ENCODE results near the gene PIK3C2G.
"Not testable (repeated sequence)": the region's sequence is repeated elsewhere in the genome, so short reads cannot be mapped to it uniquely, and the experiment has no call there.

PIK3C2G gene

DNA sequence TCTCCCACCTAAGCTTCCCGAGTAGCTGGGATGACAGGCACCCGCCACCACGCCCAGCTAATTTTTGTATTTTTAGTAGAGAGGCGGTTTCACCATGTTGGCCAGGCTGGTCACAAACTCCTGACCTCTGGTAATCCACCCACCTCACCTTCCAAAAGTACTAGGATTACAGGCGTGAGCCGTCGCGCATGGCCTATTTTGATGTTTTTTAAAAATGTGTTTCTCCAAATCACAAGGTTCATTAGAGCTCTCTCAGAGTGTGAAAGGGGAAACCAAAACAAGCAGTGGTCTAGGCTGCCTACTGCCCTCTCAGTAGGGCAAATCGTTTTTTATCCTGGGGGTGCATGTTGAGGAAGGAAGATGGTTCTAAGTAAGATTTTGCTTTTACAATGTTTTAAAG is 211.5 kb downstream of the PIK3C2G start:
- no peak for DNase-seq

DNA sequence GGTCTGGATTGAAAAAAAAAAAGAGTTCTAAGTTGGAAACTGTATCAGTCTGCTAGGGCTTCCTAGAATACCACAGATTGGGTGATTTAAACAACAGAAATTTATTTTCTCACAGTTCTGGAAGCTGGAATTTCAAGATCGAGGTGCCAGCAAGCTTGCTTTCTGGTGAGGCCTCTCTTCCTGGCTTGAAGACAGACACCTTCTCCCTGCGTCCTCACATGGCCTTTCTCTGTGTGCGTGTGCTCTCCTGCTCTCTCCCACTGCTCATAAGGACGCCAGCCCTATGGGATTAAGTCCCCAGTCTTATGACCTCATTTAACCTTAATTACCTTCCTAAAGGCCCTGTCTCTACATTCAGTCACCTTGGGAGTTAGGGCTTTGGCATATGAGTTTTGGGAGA is 215.5 kb downstream of the PIK3C2G start:
- DNase-seq, result no peak

DNA sequence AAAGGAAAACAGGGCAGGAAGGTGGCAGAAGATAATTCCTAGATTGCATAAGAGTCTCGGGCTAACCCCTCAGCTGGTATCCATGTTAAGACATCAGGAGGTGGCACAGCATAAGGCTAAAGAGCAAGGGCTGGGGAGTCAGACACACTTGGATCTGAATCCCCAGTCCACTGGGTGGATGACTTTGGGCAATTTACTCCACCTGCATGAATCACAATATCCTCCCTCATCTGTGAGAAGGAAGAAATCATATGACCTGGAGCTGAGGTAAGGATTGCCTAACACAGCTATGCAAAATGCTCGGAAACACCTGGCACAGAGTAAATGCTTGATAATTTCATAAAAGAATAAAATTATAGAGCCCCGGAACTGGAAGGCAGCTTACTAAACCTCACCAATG is 217.9 kb downstream of the PIK3C2G start:
- no peak for DNase-seq

DNA sequence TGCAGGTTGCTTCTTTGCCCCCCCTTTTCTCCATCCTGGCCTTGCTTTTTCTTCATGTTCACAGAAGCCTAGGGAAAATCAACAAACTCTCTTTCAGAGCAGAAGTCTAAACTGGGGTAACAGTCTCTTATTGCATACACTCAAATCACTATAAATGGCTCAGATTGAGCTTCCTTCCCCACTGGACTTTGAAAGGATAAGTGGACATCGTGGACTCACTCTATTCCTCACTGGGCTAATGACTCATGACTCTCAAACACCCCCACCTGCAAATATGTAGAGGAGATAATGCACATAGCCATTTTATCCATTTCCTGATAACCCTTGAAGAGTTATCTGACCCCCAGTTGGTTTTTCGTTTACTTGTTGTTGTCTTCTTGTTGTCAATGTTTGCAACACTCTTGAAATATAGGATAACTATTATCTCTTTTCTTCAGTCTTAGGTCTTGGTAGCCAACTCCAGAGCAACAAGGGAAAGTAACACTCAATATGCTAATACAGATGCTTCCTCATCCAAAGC is 221.3 kb downstream of the PIK3C2G start:
- DNase-seq, result no peak

DNA sequence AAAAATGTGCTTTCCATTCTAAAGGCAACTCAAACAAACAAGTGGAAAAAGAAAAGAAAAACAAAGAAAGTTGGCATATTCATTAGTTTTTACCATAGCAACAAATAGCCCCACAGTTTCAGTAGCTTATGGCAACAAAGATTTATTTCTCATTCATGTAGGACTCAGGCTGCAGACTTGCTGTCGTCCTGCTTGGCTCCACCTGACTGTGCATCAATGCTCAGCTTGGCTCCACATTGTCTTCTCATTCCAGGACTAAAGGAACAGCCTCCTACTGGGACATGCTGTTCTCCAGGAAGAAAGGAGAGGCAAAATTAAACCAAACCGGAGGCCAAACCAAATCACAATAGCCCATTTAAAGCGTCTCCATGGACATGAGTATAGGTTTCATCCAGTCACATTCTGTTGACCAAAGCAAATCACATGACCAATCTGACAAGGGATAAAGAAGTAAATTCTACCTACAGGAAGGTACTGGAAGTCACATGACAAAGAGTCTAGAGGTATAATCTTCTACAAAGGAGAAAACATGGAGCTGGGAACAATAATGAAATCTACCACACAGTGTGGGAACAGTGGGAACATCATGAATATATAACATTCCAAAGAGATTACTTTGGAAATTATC is 222.5 kb downstream of the PIK3C2G start:
- DNase-seq, result no peak

DNA sequence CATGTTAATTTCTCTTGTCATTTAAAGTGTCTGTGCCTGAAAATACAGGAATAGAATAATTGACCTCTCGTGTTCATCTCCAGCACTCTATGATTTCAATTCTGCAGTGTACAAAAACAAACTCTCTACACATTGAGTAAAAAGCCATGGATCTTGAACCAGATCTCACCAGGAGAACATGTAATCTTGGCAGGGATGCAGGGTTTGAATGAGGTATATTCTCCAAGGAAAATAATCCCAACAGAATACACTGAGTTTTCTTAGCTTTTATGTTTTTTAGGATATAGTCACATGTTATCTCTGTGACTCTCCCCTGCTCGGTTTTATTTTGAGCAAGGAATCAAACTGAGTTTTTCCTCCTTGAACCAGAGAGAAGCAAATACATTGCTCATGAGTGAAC is 224.7 kb downstream of the PIK3C2G start:
- no peak for DNase-seq

DNA sequence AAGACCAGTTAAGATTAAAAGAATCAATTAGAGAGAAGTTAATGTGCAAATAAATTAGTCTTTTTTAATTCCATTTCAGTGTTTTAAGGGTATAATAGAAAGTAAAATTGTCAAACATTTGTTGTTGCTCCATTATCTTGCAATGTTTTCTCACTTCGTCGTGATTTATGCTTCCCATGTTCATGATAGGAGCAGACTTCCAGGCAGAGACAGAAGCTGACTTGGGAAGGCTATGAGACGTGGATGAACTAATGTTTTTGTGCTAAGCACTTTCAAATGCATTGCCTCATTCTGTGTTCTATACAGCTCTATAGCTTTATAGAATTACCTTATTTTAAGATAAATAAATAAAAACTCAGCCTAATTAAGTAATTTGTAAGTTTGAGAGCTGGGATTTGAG is 226.2 kb downstream of the PIK3C2G start:
- no peak for DNase-seq

DNA sequence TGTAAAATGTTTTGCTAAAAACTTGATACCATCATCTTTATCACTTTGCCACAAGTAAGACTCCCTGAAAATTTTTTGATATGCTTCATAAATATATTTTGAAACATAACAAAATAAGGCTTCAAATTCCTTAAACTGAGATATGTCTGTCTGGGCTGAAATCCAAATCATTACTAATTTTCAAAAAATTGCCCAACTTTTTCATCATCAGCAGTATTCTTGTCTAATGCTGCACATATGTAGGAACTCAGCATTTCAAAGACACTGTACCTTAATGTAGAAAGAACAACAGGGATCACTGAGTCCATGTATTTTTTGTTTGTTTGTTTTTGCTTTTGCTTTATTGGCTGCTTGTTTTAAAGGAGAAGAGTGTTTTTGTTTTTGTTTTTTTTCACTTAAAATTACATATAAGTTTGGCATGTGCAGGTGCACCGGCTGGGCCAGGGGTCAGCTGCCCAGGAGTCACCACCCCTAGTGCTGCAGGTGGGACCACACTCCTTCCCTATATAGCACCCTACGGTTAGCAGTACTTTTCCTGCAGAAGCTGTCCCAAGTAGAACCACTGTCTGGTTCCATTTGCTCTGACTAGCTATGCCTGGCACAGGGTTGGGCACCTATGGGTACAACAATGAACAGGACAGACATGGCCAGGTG is 231.2 kb downstream of the PIK3C2G start:
- no peak for DNase-seq

DNA sequence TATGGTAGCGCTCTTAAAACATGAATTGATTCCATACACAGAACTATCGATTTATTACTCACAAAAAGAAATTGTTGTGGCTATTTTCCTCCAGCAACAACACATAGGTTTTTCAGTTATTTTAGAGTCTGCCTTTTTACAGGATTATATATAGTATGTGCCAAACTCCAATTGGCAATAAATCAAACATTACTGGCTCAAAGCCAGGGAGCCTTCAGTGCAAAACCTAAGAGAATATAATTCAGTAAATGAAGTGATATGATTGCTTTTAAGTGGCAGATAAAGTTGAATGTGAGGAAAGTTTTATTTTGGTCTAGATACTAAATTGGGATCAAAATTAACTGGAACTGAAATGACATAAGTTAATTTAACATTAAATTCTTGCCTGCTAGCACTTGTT is 234.8 kb downstream of the PIK3C2G start:
- DNase-seq, result no peak

DNA sequence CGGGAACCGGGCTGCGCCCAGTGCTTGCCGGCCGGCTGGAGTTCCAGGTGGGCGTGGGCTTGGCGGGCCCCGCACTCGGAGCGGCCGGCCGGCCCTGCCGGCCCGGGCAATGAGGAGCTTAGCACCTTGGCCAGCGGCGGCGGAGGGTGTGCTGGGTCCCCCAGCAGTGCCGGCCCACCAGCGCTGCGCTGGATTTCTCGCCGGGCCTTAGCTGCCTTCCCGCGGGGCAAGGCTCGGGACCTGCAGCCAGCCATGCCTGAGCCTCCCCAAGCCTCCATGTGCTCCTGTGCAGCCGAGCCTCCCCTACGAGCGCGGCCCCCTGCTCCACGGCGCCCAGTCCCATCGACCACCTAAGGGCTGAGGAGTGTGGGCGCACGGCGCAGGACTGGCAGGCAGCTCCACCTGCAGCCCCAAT is 238.8 kb downstream of the PIK3C2G start:
- DNase-seq, result not testable (repeated sequence)

DNA sequence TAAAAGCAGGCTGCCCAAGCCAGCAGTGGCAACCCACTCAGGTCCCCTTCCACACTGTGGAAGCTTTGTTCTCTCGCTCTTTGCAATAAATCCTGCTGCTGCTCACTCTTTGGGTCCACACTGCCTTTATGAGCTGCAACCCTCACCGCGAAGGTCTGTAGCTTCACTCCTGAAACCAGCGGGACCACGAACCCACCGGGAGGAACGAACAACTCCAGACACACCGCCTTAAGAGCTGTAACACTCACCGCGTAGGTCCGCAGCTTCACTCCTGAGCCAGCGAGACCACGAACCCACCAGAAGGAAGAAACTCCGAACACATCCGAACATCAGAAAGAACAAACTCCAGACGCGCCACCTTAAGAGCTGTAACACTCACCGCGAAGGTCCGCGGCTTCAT is 239.4 kb downstream of the PIK3C2G start:
- not testable (repeated sequence) for DNase-seq

DNA sequence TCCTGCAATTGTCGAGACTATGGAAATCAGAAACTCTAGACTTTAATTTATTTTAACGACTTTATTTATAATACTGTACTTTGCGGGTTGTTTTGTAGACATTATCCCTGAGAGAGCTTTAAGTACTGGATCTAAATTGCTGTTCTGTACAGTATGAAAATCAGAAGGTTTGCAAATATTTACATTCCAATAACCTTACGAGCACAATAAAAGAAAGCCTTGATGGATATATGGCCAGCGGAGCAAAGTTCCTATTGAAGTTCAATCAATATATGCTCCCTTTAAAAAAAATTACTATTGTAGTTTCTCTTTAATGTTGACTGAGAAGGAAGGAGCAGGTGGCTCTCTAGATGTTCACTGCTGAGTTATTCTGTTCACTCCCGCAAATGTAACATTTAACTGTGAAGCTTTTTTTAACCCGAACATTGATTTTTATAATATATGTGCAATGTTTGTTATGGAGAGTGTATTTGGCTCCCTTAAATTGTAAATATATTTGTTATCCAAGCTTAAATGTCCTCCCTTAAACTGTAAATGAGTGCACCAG is 241.2 kb downstream of the PIK3C2G start:
- DNase-seq, result no peak

DNA sequence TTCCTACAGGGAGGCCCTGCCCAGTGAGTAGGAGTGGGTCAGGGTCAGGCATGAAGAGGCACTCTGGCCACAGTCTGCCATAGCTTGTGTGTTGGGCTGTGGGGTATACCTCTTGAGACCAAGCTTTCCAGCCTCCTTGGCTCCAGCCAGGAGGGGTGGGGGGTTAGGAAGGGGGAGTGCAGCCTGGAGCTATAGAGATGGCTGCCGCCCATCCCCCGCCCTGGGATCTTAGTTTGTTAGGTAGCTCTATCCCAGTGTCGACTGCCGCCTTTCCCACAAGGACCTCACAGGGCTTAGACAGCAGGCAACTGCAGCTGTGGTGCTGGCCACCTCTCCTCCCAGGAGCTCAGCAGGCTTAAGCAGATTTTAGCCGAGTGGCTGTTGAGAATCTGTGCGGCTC is 260.1 kb downstream of the PIK3C2G start:
- no peak for DNase-seq

DNA sequence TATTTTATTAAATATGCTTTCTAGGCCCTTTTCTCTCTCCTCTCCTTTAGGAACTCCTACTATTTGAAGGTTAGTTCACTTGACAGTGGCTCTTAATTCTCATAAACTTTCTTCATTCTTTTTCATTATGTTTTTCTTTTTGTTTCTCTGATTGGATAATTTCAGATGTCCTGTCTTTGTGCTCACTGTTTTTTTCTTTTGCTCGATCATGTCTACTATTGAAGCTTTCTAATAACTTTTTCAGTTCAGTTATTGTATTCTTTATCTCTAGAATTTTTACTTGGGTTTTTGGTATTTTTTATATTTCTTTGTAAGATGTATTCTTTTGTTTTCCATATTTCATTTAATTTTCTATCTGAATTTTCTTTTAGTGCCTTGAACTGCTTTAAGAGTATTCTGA is 261.5 kb downstream of the PIK3C2G start:
- DNase-seq, result no peak

DNA sequence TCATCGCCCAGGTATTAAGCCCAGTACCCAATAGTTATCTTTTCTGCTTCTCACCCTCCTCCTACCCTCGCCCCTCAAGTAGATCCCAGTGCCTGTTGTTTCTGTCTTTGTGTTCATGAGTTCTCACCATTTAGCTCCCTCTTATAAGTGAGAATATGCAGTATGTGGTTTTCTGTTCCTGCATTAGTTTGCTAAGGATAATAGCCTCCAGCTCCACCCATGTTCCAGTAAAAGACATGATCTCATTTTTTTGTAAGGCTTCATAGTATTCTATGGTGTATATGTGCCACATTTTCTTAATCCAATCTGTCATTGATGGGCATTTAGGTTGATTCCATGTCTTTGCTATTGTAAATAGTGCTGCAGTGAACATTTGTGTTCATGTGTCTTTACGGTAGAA is 281.2 kb downstream of the PIK3C2G start:
- not testable (repeated sequence) for DNase-seq

DNA sequence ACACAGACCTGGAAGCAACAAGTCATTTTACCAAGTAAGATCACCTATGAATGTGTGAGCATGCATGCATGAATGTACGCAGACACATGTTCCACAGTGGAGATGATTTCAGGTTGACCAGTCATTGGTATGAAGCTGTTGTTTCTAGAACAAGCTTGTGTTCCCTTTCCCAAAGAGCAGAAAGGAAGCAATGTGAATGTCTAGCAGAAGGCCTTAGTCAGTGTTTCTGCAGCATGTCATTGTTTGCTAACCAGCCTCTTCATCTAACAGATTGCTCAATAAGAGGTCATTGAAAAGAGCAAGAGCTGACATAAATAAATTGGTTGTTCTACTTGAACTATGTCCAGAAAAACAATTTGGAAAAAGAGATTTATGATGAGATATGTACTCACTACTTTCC is 285.1 kb downstream of the PIK3C2G start:
- no peak for DNase-seq

DNA sequence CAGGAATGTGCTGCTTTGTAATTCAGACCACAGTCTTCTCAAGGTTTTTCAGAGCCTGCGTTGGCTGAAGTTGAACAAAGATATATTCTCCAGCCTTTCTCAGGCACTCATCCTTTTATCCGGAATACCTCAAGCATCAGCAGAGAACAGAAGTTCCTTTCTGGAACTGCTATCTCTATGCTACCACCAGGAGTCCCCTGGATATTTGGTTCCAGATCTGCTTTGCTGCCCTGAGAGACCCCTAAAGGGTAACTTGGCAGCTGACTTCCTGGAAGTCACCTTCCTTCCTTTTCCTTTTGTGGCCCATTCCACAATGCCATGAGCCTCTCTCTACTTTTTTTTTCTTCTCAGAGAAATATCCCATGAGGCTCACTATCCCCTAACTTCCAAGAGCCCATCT is 288.3 kb downstream of the PIK3C2G start:
- DNase-seq, result no peak

DNA sequence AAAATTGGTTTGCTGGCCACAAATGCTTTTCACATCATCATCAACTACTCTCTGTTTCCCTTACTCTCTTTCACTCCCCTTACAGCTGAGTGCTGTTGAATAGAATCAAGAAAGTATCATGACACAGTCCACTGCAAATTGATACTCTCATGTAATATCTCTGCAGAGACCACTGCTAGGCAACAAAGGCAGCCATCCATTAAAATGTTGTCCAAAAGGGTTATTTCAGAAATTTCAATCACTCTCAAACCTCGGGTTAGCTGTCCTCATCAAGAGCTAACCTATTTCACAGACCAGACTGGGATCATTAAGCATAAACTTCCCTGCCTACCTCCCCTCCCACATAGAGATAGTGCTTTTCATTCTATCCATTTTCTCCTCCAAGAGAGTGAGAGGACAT is 289.8 kb downstream of the PIK3C2G start:
- DNase-seq, result no peak

DNA sequence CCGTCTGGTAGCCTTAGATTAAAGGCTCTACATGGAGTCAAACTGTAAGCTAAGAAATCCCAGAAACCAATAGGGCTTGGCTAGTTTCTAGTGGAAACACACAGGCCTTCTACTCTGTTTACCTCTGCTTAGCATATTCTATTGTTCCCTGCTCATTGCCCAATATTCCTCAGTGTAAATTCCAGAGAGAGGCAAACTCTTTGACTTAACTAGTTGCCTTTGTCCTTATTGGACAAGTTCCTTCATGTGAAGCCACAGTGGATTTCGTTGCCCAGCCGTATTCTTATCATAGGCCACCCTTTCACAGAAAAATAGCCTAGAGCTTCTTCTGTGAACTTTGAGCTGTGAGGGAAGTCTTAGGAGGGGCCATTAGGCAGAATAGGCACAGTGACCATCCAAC is 290.4 kb downstream of the PIK3C2G start:
- DNase-seq, result no peak

DNA sequence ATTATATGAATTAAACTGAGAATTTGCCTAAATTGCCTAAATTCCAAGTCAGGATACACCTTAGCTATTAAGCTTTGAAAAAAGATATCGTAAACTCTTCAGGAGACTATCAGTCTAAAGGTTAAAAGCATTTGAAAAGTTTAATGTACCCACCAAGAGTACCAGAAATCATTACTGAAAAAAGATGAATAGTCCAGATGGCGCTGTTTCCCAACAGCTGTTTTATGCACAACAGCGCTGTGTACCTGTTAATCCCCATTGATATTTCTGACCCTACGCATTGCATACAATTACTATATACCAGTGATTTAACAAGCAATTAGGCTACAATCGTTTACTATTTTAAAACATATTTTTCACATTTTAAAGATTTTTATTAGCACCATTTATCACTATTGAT is 291.5 kb downstream of the PIK3C2G start:
- no peak for DNase-seq

DNA sequence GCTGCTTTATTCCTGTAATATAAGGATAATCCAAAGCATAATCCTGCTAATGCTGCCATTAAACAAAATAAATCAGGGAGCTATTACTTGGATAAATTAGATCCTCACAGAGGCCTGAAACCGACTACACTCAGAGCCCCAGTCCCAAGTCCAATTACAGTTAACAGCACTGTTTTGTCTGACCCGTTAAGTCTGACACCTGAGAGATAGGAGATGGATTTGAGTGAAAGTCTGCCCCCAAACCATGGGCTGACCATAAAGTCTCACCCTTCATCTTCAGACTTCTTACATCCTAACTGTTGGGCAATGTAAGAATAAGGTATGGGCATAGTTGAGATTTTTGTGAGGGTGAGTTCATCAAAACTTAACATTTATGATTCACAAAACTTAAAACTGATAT is 294.8 kb downstream of the PIK3C2G start:
- no peak for DNase-seq

DNA sequence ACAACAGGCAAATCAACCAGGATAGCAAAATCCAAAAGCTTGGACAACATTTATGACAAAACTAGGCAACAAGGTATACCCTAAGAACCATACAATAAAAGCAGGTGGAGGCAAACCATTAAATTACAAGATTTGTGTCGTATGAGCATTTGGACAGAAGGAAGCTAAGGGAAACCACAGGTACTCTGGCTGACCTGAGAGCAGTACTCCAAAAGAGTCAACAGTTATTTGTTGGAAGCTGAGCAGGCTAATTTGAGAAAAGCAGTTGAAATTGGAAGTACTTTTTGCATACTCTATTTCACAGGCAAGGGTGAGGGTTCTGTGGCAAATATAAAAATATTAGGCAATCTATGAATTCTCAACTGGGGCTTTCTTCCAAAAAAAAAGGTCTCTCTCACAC is 297.9 kb downstream of the PIK3C2G start:
- no peak for DNase-seq

DNA sequence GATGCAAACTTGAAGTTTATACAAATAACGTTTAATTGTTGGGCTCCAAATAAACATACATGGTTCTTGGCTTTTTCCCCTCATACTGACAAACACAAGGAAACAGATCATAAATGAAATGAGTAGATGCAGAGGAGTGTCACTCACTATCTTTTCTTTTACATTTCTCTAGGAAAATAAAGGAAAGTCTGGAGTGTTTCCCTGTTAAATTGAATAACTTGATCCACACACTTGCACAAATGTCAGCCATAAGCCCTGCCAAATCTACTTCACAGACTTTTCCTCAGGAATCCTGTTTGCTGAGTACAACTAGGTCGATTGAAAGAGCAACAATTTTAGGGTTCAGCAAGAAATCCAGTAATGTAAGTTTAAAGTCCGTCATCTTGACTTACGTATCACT is 301.2 kb downstream of the PIK3C2G start:
- no peak for DNase-seq

DNA sequence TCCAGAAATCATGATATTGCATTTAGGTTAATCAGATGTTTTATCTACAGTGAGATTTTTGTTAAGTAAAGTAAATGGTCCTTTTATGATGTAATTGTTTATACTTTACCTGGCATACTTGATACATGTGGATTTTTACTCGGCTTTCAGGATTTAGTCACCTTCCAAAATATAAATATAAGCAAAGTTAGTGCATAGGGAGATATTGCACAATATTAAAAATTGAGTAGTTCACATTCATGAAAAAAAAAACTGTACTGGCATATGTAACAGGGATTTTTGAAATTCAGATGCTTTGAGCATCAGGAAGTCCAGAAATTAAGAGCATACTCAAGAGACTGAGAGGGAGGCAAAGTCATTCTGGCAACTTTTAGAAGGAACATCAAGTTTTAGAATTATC is 303.0 kb downstream of the PIK3C2G start:
- DNase-seq, result no peak

DNA sequence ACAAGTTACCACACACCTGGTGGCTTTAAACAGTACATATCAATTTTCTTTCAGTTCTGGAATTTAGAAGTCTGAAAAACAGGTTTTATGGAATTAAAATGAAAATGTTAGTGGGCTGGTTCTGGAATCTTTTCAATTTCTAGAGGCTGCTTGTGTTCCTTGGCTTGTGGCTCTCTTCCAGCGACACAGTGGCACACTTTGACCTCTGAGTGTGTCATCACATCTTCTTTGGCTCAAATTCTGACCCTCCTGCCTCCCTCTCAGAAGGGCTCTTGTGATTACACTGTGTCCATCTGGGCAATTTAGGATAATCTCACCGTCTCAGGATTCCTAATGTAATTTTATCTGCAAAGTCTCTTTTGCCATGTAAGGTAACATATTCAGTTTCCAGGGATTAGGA is 306.5 kb downstream of the PIK3C2G start:
- no peak for DNase-seq
